GM12878 (cell line): ENCODE data around the gene UFC1. TPM values are rescaled to one million over a fixed set of nuclear protein-coding genes. Genes with fewer than 3 reads are reported as not detected.

ENCODE experiments used
- ATAC-seq: fragments of 200-7000 bp; cut with Tn5 transposase; 3 replicates; pipeline ENCODE4 v1.9.1; 2020; ENCODE audit warnings: mild to moderate bottlenecking, moderate library complexity
- BruUV-seq: library from RNA; stranded (reverse); fragments of 400-500 nt; replicated peaks from 2 replicates; lab custom pipeline; 2021; lab: Mats Ljungman, UMichigan
- CTCF ChIA-PET: fragments of 300-600 bp; sonication (Branson Sonifier 250); formaldehyde crosslinking; extraction: SDS; loops from one replicate; lab custom pipeline; 2021; ENCODE audit warnings: inconsistent platforms; lab: Yijun Ruan, JAX
- POLR2A ChIA-PET: fragments of 350-600 bp; formaldehyde crosslinking; extraction: SDS; loops from one replicate; lab custom pipeline; 2021; ENCODE audit warnings: inconsistent platforms; lab: Charles Lee
- RAD21 ChIA-PET: fragments of 300-600 bp; sonication (Branson Sonifier 250); formaldehyde crosslinking; loops from one replicate; lab custom pipeline; 2023; ENCODE audit warnings: antibody characterized with exemption; ENCODE audit not compliant: unreplicated experiment; lab: Charles Lee
- SMC1A ChIA-PET: fragments of 300-600 bp; sonication (Branson Sonifier 250); formaldehyde crosslinking; loops from one replicate; lab custom pipeline; 2023; ENCODE audit not compliant: unreplicated experiment, uncharacterized antibody; lab: Charles Lee
- DNase-seq: peaks from one replicate; pipeline ENCODE4 v3.0.0-alpha.2; 2011; ENCODE audit warnings: low read depth, low spot score
- FAIRE-seq: peaks from 3 replicates; lab custom pipeline; 2011; peaks lifted over from hg19 to GRCh38; lab: Jason Lieb, UNC
- H2AFZ ChIP-seq: 2 replicates; pipeline ENCODE4 v1.6.0; 2011; ENCODE audit warnings: low read depth, low read length, control low read depth; ENCODE audit not compliant: control insufficient read depth
- H3K27ac ChIP-seq: 2 replicates; pipeline ENCODE4 v1.5.1; 2011; ENCODE audit warnings: control low read depth; ENCODE audit not compliant: control insufficient read depth, insufficient read depth
- H3K27me3 ChIP-seq, 2 experiments: replicated peaks in 1 of 2; 2 replicates each; pipeline versions ENCODE4 v1.6.0 to v1.6.1; 2011; ENCODE audit warnings: low read length in 1 of 2; ENCODE audit not compliant: control insufficient read depth in 2 of 2, insufficient read depth in 2 of 2
- H3K36me3 ChIP-seq, 2 experiments: 2 replicates each; pipeline ENCODE4 v1.5.1; 2011; ENCODE audit warnings: low read length in 1 of 2; ENCODE audit not compliant: control insufficient read depth in 2 of 2, insufficient read depth in 2 of 2
- H3K4me1 ChIP-seq: 2 replicates; pipeline ENCODE4 v1.6.1; 2011; ENCODE audit warnings: mild to moderate bottlenecking, low read length, moderate library complexity, mixed read lengths; ENCODE audit not compliant: control insufficient read depth, insufficient read depth
- H3K4me2 ChIP-seq: 2 replicates; pipeline ENCODE4 v1.6.0; 2011; ENCODE audit warnings: control low read depth; ENCODE audit not compliant: control insufficient read depth, insufficient read depth
- H3K4me3 ChIP-seq: fragments of 200-600 bp; sonication (generic); 2 replicates; pipeline ENCODE4 v1.5.1; 2016
- H3K79me2 ChIP-seq: 2 replicates; pipeline ENCODE4 v1.6.0; 2011; ENCODE audit warnings: low read length; ENCODE audit not compliant: control insufficient read depth, insufficient read depth
- H3K9ac ChIP-seq: 2 replicates; pipeline ENCODE4 v1.8.0; 2011; ENCODE audit warnings: low read length, control low read depth, mixed read lengths; ENCODE audit not compliant: control insufficient read depth, insufficient read depth
- H3K9me3 ChIP-seq: replicated peaks from 3 replicates; pipeline ENCODE4 v1.5.1; 2011; ENCODE audit warnings: mild to moderate bottlenecking, low read length; ENCODE audit not compliant: control insufficient read depth, insufficient read depth
- H4K20me1 ChIP-seq: 2 replicates; pipeline ENCODE4 v1.6.0; 2011; ENCODE audit not compliant: control insufficient read depth, insufficient read depth
- BACH1 ChIP-seq: fragments of 450-650 bp; IDR thresholded peaks from 2 replicates; pipeline ENCODE4 v1.6.1; 2017; ENCODE audit warnings: mild to moderate bottlenecking, borderline replicate concordance
- CEBPB ChIP-seq, 2 experiments: fragments of 150-350 bp in 1 of 2; IDR thresholded peaks; 2 replicates each; pipeline ENCODE4 v1.6.1; 2012 to 2014; ENCODE audit warnings: low read depth in 2 of 2, low read length in 2 of 2, borderline replicate concordance in 1 of 2, inconsistent platforms in 1 of 2
- CHD2 ChIP-seq: IDR thresholded peaks from 2 replicates; pipeline ENCODE4 v1.6.1; 2011; ENCODE audit warnings: low read depth, low read length, improper control_type of control experiment, borderline replicate concordance
- CHD4 ChIP-seq: fragments of 200-600 bp; sonication (generic); IDR thresholded peaks from 2 replicates; pipeline ENCODE4 v1.6.1; 2016; ENCODE audit warnings: mild to moderate bottlenecking
- EZH2 ChIP-seq: IDR thresholded peaks from 2 replicates; pipeline ENCODE4 v1.6.1; 2012; ENCODE audit warnings: low read depth, mild to moderate bottlenecking, control low read depth, inconsistent platforms, low read length, borderline replicate concordance; ENCODE audit not compliant: control insufficient read depth
- HDAC2 ChIP-seq: fragments of 200-600 bp; sonication (generic); IDR thresholded peaks from 2 replicates; pipeline ENCODE4 v1.6.1; 2017
- HDGF ChIP-seq: fragments of 450-650 bp; IDR thresholded peaks from 2 replicates; pipeline ENCODE4 v1.6.1; 2016; ENCODE audit warnings: antibody characterized with exemption
- MLLT1 ChIP-seq: fragments of 450-650 bp; IDR thresholded peaks from 2 replicates; pipeline ENCODE4 v1.6.1; 2016; ENCODE audit warnings: mild to moderate bottlenecking
- MTA3 ChIP-seq: IDR thresholded peaks from 2 replicates; pipeline ENCODE4 v1.6.1; 2012; ENCODE audit warnings: low read length, inconsistent platforms, borderline replicate concordance
- NFXL1 ChIP-seq: fragments of 450-650 bp; IDR thresholded peaks from 2 replicates; pipeline ENCODE4 v1.6.1; 2017; ENCODE audit warnings: antibody characterized with exemption, mild to moderate bottlenecking, borderline replicate concordance
- PAX5 ChIP-seq: IDR thresholded peaks from 2 replicates; pipeline ENCODE4 v1.6.1; 2011; ENCODE audit warnings: low read depth, low read length, borderline replicate concordance
- PKNOX1 ChIP-seq: fragments of 450-650 bp; IDR thresholded peaks from 2 replicates; pipeline ENCODE4 v1.6.1; 2016; ENCODE audit warnings: mild to moderate bottlenecking
- RUNX3 ChIP-seq: IDR thresholded peaks from 2 replicates; pipeline ENCODE4 v1.6.1; 2012; ENCODE audit warnings: low read length, inconsistent platforms
- SKIL ChIP-seq: fragments of 450-650 bp; IDR thresholded peaks from 2 replicates; pipeline ENCODE4 v1.6.1; 2017; ENCODE audit warnings: mild to moderate bottlenecking, low read depth, inconsistent platforms; ENCODE audit not compliant: poor library complexity, severe bottlenecking
- TCF12 ChIP-seq: IDR thresholded peaks from 2 replicates; pipeline ENCODE4 v1.6.1; 2011; ENCODE audit warnings: low read depth, mild to moderate bottlenecking, low read length
- TCF3 ChIP-seq: IDR thresholded peaks from 2 replicates; pipeline ENCODE4 v1.6.1; 2012; ENCODE audit warnings: low read depth, mild to moderate bottlenecking, low read length, borderline replicate concordance; ENCODE audit not compliant: insufficient read depth
- ZSCAN29 ChIP-seq: fragments of 450-650 bp; IDR thresholded peaks from 2 replicates; pipeline ENCODE4 v1.6.1; 2017; ENCODE audit warnings: mild to moderate bottlenecking, moderate library complexity
- ZZZ3 ChIP-seq: IDR thresholded peaks from 2 replicates; pipeline ENCODE4 v1.6.1; 2011; ENCODE audit warnings: low read depth; ENCODE audit not compliant: control insufficient read depth, insufficient read length
- WGBS: methylation state at CpG from one replicate; pipeline ENCODE4 v1.1.6; 2016; ENCODE audit warnings: low lambda C conversion rate; ENCODE audit not compliant: insufficient replicate concordance, insufficient coverage; ENCODE audit errors: missing lambda C conversion rate; 5-methylcytosine and 5-hydroxymethylcytosine counted together
- in situ Hi-C: fragments of 300-500 bp; cut with MboI; formaldehyde crosslinking; loops from 9 replicates; pipeline ENCODE4 v1.14.3; 2018; ENCODE audit warnings: mixed read lengths
- intact Hi-C: fragments of 100-400 bp; cut with micrococcal nuclease; formaldehyde crosslinking; loops from one replicate; pipeline ENCODE4 v1.14.2; 2022; ENCODE audit not compliant: unreplicated experiment
- polyA plus RNA-seq, 11 experiments: library from polyadenylated mRNA; depleted of rRNA in 4 of 11; unstranded in 6 of 11; stranded (reverse) in 5 of 11; fragments of >200 nt; fragmentation: Nextera tagmentation in 4 of 11; fragmentation: Illumina TruSeq in 1 of 11; extraction: Ambion mirVana in 4 of 11; extraction: Trizol in 1 of 11; gene quantifications; 1 replicate in 1 of 11; 2 replicates in 10 of 11; pipeline versions ENCODE4 v1.2.1 to v1.2.3, GENCODE V29; 2011 to 2016; ENCODE audit warnings: inconsistent platforms in 2 of 11, missing spikeins in 2 of 11, low read depth in 1 of 11
- total RNA-seq, 4 experiments: library from RNA; depleted of rRNA in 3 of 4; stranded (reverse); fragments of >200 nt in 3 of 4; fragmentation: Illumina TruSeq in 1 of 4; extraction: Trizol in 1 of 4; gene quantifications; 2 replicates each; pipeline versions ENCODE4 v1.2.1 to v1.2.3, GENCODE V29; 2013 to 2021

The UFC1 gene
- total and polyA plus RNA-seq, 10 of the 15 experiments (the other 5 are each of a cell fraction or from before 2014, with no cell fraction given) = 95.9 to 239 (median 151) TPM

GRCh38 chr1:161174911-161175310 lies 21.1 kb downstream of the UFC1 start (continued):
- no peak for TF ChIP-seq CHD4

- ChIA-PET SMC1A (interaction anchor here (1.1 to 1.9 kb wide), 4 partner anchors 10 to 209 kb away, joined by 3 to 10 read pairs (median 4); partner anchors contain the start of gene PPOX), POLR2A (interaction anchor here (1.0 to 1.9 kb wide), 4 partner anchors 10 to 27 kb away, joined by 3 to 14 read pairs (median 8); partner anchors contain the start of genes NDUFS2 and PPOX), CTCF (interaction anchor here (1.0 to 3.7 kb wide), 5 partner anchors 10 to 207 kb away, joined by 3 to 44 read pairs (median 8); partner anchors contain the start of genes PPOX and TOMM40L), RAD21 (interaction anchor here (0.8 to 2.9 kb wide), 3 partner anchors 10 to 50 kb away, joined by 3 to 21 read pairs (median 10); partner anchors contain the start of genes NDUFS2, PPOX and TOMM40L)
- no peaks in the 10 kb centered on the region for H3K9me3 ChIP-seq
- H2AFZ ChIP-seq = no peak overlapping the region
- H3K9ac ChIP-seq = peak overlapping the region; percentile 69
- peak; percentile 40 for ATAC-seq
- no peaks in the 10 kb centered on the region for H3K27me3 ChIP-seq
- peak; percentile 59 for FAIRE-seq
- peak overlapping the region; percentile 87 for H3K27ac ChIP-seq
- BruUV-seq = no TSS peak
- peaks cover 23% of the 10 kb centered on the region for H3K4me1 ChIP-seq
- peak overlapping the region; percentile 90 for H3K4me3 ChIP-seq
- DNase-seq = no peak
- 72% methylated on average over 10 of the region's 10 CpGs for WGBS
- H4K20me1 ChIP-seq = no peaks in the 10 kb centered on the region
- H3K79me2 ChIP-seq = peaks cover 23% of the 10 kb centered on the region
- H3K4me2 ChIP-seq = peak overlapping the region; percentile 87
- peaks cover 12 to 30% of the 10 kb centered on the region in 2 experiments for H3K36me3 ChIP-seq
- in situ Hi-C loops = no loop called here
- intact Hi-C loops = no loop called here
- TF ChIP-seq SKIL = no peak
- 0 out of 2 replicates have a peak, but pooled peaks have one; percentile 22 for TF ChIP-seq PAX5
- TF ChIP-seq ZZZ3 = no peak
- no peak for TF ChIP-seq BACH1
- TF ChIP-seq CEBPB (IDR thresholded peaks at IDR 0.05; ENCODE audit: borderline replicate concordance in 1 of 2, low read depth in 2 of 2, low read length in 2 of 2) = no peak
- TF ChIP-seq MTA3 = no peak
- no peak for TF ChIP-seq HDAC2
- TF ChIP-seq TCF3 = peak; percentile 73; the same call in 1 of the 2 replicates
- peak; percentile 38 for TF ChIP-seq PKNOX1
- no peak for TF ChIP-seq NFXL1
- no peak for TF ChIP-seq ZSCAN29
- TF ChIP-seq CHD2 = no peak
- TF ChIP-seq TCF12 = peak; percentile 77
- TF ChIP-seq EZH2 = no peak
- 0 out of 2 replicates have a peak, but pooled peaks have one; percentile 28 for TF ChIP-seq HDGF
- peak; percentile 57; the same call in 1 of the 2 replicates for TF ChIP-seq RUNX3
- TF ChIP-seq MLLT1 = no peak
These were observed 22.1 kb downstream of the UFC1 start for GRCh38 chr1:161175771-161176453.
